CD4-positive, alpha-beta T cell (primary cell): ENCODE measurements around the gene IL17REL. TPM values are rescaled to one million over a fixed set of nuclear protein-coding genes. Genes with fewer than 3 reads are reported as not detected.
A peak's percentile ranks its signal among the peaks of the same experiment; 100 is the strongest.

ENCODE experiments used
- ATAC-seq: fragments of 200-7000 bp; cut with Tn5 transposase; one replicate; pipeline ENCODE4 v1.10.0; 2022; ENCODE audit warnings: mild to moderate bottlenecking; ENCODE audit not compliant: poor library complexity
- CTCF ChIA-PET: fragments of 350-600 bp; sonication (Branson Sonifier 250); formaldehyde crosslinking; loops from one replicate; lab custom pipeline; 2021; ENCODE audit warnings: antibody characterized with exemption, inconsistent platforms; lab: Charles Lee
- POLR2A ChIA-PET: fragments of 350-600 bp; sonication (Branson Sonifier 250); formaldehyde crosslinking; loops from one replicate; lab custom pipeline; 2021; ENCODE audit warnings: antibody characterized with exemption, inconsistent platforms; lab: Charles Lee
- DNase-seq, 14 experiments: peaks; one replicate each; pipeline ENCODE4 v3.0.0-alpha.2; 2013 to 2020; ENCODE audit warnings: mixed read lengths in 2 of 14
- H3K27ac ChIP-seq, 2 donors: one replicate each; pipeline versions ENCODE4 v1.5.1 to v1.7.0; 2013; ENCODE audit warnings: low read length in 2 of 2, low read depth in 1 of 2, mild to moderate bottlenecking in 1 of 2
- H3K27me3 ChIP-seq, 2 experiments: 1 replicate in 1 of 2; 2 replicates in 1 of 2; pipeline versions ENCODE4 v1.6.1 to v1.7.0; 2013; ENCODE audit warnings: low read length in 2 of 2, control low read depth in 1 of 2, mild to moderate bottlenecking in 1 of 2, moderate library complexity in 1 of 2; ENCODE audit not compliant: insufficient read depth in 2 of 2, control insufficient read depth in 1 of 2
- H3K36me3 ChIP-seq: one replicate; pipeline ENCODE4 v1.6.1; 2013; ENCODE audit warnings: low read length, control low read depth; ENCODE audit not compliant: insufficient read depth
- H3K4me1 ChIP-seq: one replicate; pipeline ENCODE4 v1.6.1; 2013; ENCODE audit warnings: low read length, control low read depth; ENCODE audit not compliant: insufficient read depth
- H3K4me3 ChIP-seq: one replicate; pipeline ENCODE4 v1.5.1; 2013; ENCODE audit warnings: mild to moderate bottlenecking, low read length, moderate library complexity
- H3K9me3 ChIP-seq, 2 experiments: 1 replicate in 1 of 2; 2 replicates in 1 of 2; pipeline versions ENCODE4 v1.6.1 to v1.7.0; 2013; ENCODE audit warnings: low read length in 2 of 2, mild to moderate bottlenecking in 2 of 2, control low read depth in 1 of 2, moderate library complexity in 1 of 2; ENCODE audit not compliant: control insufficient read depth in 1 of 2, insufficient read depth in 1 of 2
- H3K27ac Mint-ChIP-seq: one replicate; pipeline ENCODE4 v1.8.0; 2020; ENCODE audit warnings: mixed read lengths
- H3K27me3 Mint-ChIP-seq: one replicate; pipeline ENCODE4 v1.8.0; 2021; ENCODE audit warnings: mixed read lengths
- H3K36me3 Mint-ChIP-seq: one replicate; pipeline ENCODE4 v1.8.0; 2021; ENCODE audit warnings: low read depth, mixed read lengths
- H3K4me1 Mint-ChIP-seq: one replicate; pipeline ENCODE4 v1.8.0; 2021; ENCODE audit warnings: low read depth, mixed read lengths
- H3K4me3 Mint-ChIP-seq: one replicate; pipeline ENCODE4 v1.8.0; 2020; ENCODE audit warnings: mild to moderate bottlenecking, mixed read lengths
- H3K9me3 Mint-ChIP-seq: one replicate; pipeline ENCODE4 v1.8.0; 2020; ENCODE audit warnings: mixed read lengths
- CTCF ChIP-seq: fragments of 200-600 bp; IDR thresholded peaks from one replicate; pipeline ENCODE4 v1.8.0; 2022; ENCODE audit warnings: antibody characterized with exemption, mild to moderate bottlenecking
- intact Hi-C, 2 experiments: fragments of 100-400 bp; cut with DNase I in 1 of 2; cut with micrococcal nuclease in 1 of 2; formaldehyde crosslinking; loops; one replicate each; pipeline versions ENCODE4 v1.15.1 to v1.9.0; 2023 to 2025; cut with DNase I, micrococcal nuclease
- total RNA-seq, 174 experiments: library from RNA in 2 of 174; stranded (reverse) in 2 of 174; gene quantifications; one replicate each; pipeline ENCODE4 v1.2.3 and lab custom pipeline; 2021 to 2026

IL17REL gene
- total RNA-seq, 2 experiments from 2014 or later: not detected

DNA sequence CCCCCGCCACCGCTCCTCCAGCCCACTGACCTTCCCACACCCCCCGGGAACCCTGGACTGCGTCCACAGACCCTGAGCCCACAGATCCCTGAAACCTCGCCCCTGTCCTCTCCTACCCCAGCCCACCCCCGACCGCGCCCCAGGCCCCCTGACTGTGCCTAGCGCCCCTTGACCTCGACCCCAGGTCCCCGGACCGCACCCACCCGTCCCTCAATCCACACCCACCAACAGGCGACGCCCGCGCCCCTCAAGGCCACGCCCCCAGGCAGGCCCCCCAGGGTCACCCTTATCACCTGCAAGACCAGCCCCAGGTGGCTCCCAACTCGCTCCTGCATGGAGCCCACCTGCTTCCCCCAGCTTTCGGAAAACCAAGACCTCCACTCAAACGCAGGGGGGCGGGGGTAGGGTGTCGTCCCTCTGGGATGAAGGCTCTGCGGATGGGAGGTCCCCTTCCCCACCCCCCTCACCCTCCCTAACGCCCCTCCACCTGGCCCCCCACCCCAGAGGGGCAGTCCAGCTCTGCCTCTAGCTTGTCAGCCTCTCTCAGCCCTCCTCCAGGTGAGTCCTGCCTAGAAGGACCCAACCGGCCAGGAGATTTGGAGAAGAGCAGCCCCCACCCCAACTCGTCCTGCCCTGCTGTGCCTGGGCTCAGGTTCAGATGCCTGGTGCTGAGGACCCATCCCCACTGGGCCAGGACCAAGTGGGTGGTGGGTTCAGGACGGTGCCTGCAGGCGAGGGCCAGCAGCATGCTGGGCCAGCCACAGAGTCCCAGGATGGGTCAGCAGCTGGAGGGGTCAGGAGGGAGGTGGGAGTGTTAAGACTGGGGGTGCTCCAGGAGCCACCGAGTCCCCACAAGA is 3.1 kb upstream of the IL17REL start:
- intact Hi-C loops: no loop called here
- H3K36me3 ChIP-seq: no peaks in the 10 kb centered on the region
- CTCF ChIA-PET: no interaction called here

DNA sequence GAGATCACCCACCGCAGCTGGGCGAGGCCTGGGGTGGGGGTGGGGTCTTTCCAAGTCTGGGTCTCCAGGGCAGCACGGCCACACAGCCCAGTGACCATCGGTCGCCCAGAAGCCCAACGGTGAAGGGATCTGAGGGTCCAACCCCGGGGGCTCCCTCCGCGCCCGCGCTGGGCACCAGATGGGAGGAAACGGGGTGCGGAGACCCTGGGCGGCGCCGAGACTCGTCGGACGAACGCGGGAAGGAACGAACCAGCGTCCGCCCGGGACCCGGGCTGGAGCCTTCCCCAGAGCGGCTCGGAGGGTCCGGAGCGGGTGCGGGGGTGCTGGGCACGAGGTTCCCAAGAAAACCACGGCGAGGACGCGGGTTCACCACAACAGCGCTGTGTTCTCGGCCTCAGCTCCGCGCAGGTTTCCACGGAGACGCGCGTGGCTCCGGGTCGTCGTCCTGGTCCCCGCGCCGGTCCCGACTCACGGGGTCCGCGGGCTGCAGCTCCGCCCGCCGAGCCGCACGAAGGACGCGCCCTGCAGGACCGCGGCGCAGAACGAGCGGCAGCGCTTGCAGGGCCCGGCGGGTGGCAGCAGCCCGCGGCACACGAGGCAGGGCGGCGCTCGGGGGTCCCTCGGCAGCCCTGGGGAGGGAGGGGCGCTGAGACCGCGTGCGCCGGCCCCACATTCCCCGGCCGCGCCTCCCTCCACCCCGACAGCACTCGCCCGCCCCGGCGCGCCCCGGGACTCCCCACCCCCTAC is 2.3 kb upstream of the IL17REL start:
- intact Hi-C loops: no loop called here
- Mint-ChIP-seq H3K27ac (no peak overlapping the region), H3K27me3 (peaks cover 18% of the 10 kb centered on the region), H3K36me3 (no peaks in the 10 kb centered on the region), H3K4me1 (peaks cover 34% of the 10 kb centered on the region), H3K9me3 (no peaks in the 10 kb centered on the region), H3K4me3 (no peak overlapping the region)
- ATAC-seq (peak; percentile 8), DNase-seq (peak in 4 of 14 experiments; percentile 14 to 55 (median 40))
- peak overlapping the region; percentile 29 for H3K4me3 ChIP-seq
- ChIA-PET CTCF (no interaction called here), POLR2A (no interaction called here)
- no peaks in the 10 kb centered on the region for H3K36me3 ChIP-seq
- H3K4me1 ChIP-seq: peaks cover 85% of the 10 kb centered on the region
- H3K27ac ChIP-seq: no peak overlapping the region
- H3K9me3 ChIP-seq: peaks cover 0 to 11% of the 10 kb centered on the region in 2 experiments
- TF ChIP-seq CTCF: no peak
- H3K27me3 ChIP-seq: peaks cover 16 to 21% of the 10 kb centered on the region in 2 experiments

More for the DNA sequence above, 3.1 kb upstream of the IL17REL start:
- peaks cover 78% of the 10 kb centered on the region for H3K4me1 ChIP-seq
- Mint-ChIP-seq H3K27ac (no peak overlapping the region), H3K4me3 (no peak overlapping the region), H3K4me1 (peaks cover 34% of the 10 kb centered on the region), H3K27me3 (peaks cover 16% of the 10 kb centered on the region), H3K9me3 (no peaks in the 10 kb centered on the region), H3K36me3 (no peaks in the 10 kb centered on the region)
- ATAC-seq (no peak), DNase-seq (peak in 2 of 14 experiments; percentile 24 to 26)
- H3K27me3 ChIP-seq: peaks cover 15 to 16% of the 10 kb centered on the region in 2 experiments
- H3K27ac ChIP-seq: no peak overlapping the region
- no peak overlapping the region for H3K4me3 ChIP-seq
- POLR2A ChIA-PET: no interaction called here
- peaks cover 0 to 11% of the 10 kb centered on the region in 2 experiments for H3K9me3 ChIP-seq
- no peak for TF ChIP-seq CTCF

DNA sequence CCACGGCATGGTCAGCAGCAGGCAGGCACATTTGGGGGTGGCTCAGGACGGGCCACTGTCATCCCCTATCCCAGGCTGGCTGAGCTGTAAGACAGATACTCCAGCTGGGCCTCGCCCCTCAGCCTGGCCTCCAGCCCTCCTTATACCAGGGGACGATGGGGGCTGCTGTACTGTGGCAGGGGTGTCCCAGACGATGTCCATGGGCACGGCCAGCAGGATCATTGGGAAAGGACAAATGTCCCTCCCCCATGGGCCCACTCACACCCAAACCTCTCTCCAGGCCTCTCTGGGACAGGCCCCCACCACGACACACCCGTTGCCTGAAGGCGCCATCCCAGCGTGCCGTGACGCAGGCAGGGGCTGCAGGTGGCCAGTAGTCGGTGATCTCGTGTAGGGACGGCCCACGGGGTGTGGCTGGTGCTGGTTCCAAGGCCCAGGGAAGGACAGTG is 1.5 kb upstream of the IL17REL start:
- peaks cover 80% of the 10 kb centered on the region for H3K4me1 ChIP-seq

More for the DNA sequence above, 1.5 kb upstream of the IL17REL start:
- DNase-seq (peak in 1 of 14 experiments; percentile 40), ATAC-seq (no peak)
- no peak for TF ChIP-seq CTCF
- peaks cover 0 to 11% of the 10 kb centered on the region in 2 experiments for H3K9me3 ChIP-seq
- no peaks in the 10 kb centered on the region for H3K36me3 ChIP-seq
- peaks cover 28% of the 10 kb centered on the region for H3K4me1 Mint-ChIP-seq
- H3K27ac Mint-ChIP-seq: no peak overlapping the region
- no peak overlapping the region for H3K27ac ChIP-seq
- ChIA-PET POLR2A (no interaction called here), CTCF (no interaction called here)
- H3K9me3 Mint-ChIP-seq: no peaks in the 10 kb centered on the region
- H3K4me3 ChIP-seq: no peak overlapping the region
- no peaks in the 10 kb centered on the region for H3K36me3 Mint-ChIP-seq
- peaks cover 16 to 25% of the 10 kb centered on the region in 2 experiments for H3K27me3 ChIP-seq
- H3K4me3 Mint-ChIP-seq: no peak overlapping the region
- H3K27me3 Mint-ChIP-seq: peaks cover 21% of the 10 kb centered on the region
- intact Hi-C loops: no loop called here
